Astrocyte of the cerebellum (primary cell): ENCODE results near the gene PEAK3.

Source experiments
- DNase-seq: peaks from one replicate; pipeline ENCODE4 v3.0.0-alpha.2; 2011; ENCODE audit warnings: low read depth
- H3K4me3 ChIP-seq: 2 replicates; pipeline ENCODE4 v1.5.1; 2011; ENCODE audit warnings: mild to moderate bottlenecking, low read depth, low read length, moderate library complexity
- CTCF ChIP-seq: IDR thresholded peaks from 2 replicates; pipeline ENCODE4 v1.5.1; 2012; ENCODE audit warnings: low read length, low read depth, moderate library complexity, mild to moderate bottlenecking; ENCODE audit errors: missing control alignments
- in situ Hi-C: cut with HindIII; loops from 2 replicates; pipeline ENCODE4 v1.10.0; 2017; ENCODE audit warnings: low sequenced_read_pairs

The PEAK3 gene

GRCh38 chr19:2243274-2244124 lies 38.5 kb downstream of the PEAK3 start:
- in situ Hi-C loops = no loop called here
- no peak overlapping the region for H3K4me3 ChIP-seq
- no peak for TF ChIP-seq CTCF
- no peak for DNase-seq

GRCh38 chr19:2242816-2243215 lies 39.2 kb downstream of the PEAK3 start:
- in situ Hi-C loops = no loop called here
- no peak for DNase-seq
- H3K4me3 ChIP-seq = no peak overlapping the region
- TF ChIP-seq CTCF = no peak

- no peak for DNase-seq
- no peak for TF ChIP-seq CTCF
- in situ Hi-C loops = no loop called here
Observed at GRCh38 chr19:2242092-2242537, 39.9 kb downstream of the PEAK3 start.

DNA sequence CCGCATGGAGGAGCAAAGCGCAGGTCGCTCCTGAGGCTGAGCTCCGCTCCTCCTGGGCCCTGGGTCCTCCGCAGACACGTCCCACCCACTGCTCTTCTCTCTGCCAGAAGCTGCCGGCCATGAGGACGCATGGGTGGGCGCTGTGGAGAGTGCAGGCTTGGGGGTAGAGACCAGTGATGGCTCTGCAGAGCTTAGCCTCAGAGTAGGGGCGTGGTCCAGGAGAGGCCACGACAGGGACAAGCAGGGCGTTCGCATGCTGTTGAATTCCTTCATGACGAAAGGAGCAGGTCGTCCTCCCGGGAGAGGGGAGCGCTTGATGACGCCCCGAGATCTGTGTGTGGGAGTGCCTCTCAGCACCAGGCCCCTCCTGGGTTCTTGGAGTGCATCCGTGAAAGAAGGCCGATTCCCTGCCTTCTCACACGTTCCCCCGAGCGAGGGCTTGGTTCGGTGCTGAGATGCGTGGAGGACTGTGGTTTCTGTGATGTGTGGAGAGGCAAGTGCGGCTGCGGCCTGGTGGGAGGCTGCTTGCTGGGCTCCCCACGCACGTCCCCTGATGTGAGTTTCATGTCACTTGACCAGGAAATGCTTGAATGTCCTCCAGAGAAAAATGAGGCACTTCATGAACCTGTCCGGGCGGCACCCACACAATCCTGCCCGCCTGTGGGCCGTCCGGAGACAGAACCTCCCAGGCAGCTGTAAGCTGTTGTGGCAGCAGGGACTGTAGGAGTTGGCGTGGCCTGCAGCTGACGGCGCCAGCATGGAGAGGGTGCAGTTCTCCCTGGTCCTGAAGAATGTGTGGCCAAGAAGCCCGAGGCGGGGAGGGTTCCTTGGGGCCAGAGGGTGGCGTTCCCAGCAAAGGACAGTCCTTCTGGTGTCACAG lies 40.9 kb downstream of the PEAK3 start:
- no peak for DNase-seq
- in situ Hi-C loops = no loop called here
- no peak for TF ChIP-seq CTCF
- no peak overlapping the region for H3K4me3 ChIP-seq

More at GRCh38 chr19:2242092-2242537, 39.9 kb downstream of the PEAK3 start:
- H3K4me3 ChIP-seq = no peak overlapping the region

- TF ChIP-seq CTCF = no peak
- peak; percentile 34 for DNase-seq
- in situ Hi-C loops = loop anchor here (5.0 kb wide), 2 partner anchors 53 to 87 kb away; partner anchors contain the start of genes LSM7 and SPPL2B
Observed at GRCh38 chr19:2239771-2240770, 41.9 kb downstream of the PEAK3 start.

More at GRCh38 chr19:2239771-2240770, 41.9 kb downstream of the PEAK3 start:
- peak overlapping the region; percentile 51 for H3K4me3 ChIP-seq
